Small intestine (tissue), 7 donors: Measurements from ENCODE around the gene IDUA. TPM values are rescaled to one million over a fixed set of nuclear protein-coding genes. Genes with fewer than 3 reads are reported as not detected.

ENCODE experiments used
- DNase-seq, 2 donors: peaks; one replicate each; pipeline versions ENCODE4 v3.0.0 to v3.0.0-alpha.2; 2013
- FAIRE-seq: peaks from 2 replicates; lab custom pipeline; 2012; peaks lifted over from hg19 to GRCh38; lab: Jason Lieb, UNC
- H3K27ac ChIP-seq, 3 donors: one replicate each; pipeline ENCODE4 v1.5.1; 2013; ENCODE audit warnings: low read length in 2 of 3, mild to moderate bottlenecking in 2 of 3, control low read depth in 1 of 3, inconsistent platforms in 1 of 3, low read depth in 1 of 3, moderate library complexity in 1 of 3
- H3K27me3 ChIP-seq, 3 donors: one replicate each; pipeline ENCODE4 v1.6.1; 2013; ENCODE audit warnings: low read length in 3 of 3, inconsistent platforms in 1 of 3; ENCODE audit not compliant: control insufficient read depth in 3 of 3, insufficient read depth in 3 of 3
- H3K36me3 ChIP-seq, 3 donors: one replicate each; pipeline ENCODE4 v1.6.1; 2013; ENCODE audit warnings: low read length in 3 of 3, inconsistent platforms in 1 of 3, low read depth in 1 of 3, mild to moderate bottlenecking in 1 of 3, moderate library complexity in 1 of 3; ENCODE audit not compliant: control insufficient read depth in 3 of 3, insufficient read depth in 2 of 3
- H3K4me1 ChIP-seq, 3 donors: one replicate each; pipeline ENCODE4 v1.6.1; 2013; ENCODE audit warnings: low read length in 2 of 3, inconsistent platforms in 1 of 3, low read depth in 1 of 3, mild to moderate bottlenecking in 1 of 3, moderate library complexity in 1 of 3; ENCODE audit not compliant: control insufficient read depth in 3 of 3, insufficient read depth in 2 of 3
- H3K4me3 ChIP-seq, 3 donors: one replicate each; pipeline ENCODE4 v1.5.1; 2013; ENCODE audit warnings: low read length in 3 of 3, control low read depth in 1 of 3, inconsistent platforms in 1 of 3, low read depth in 1 of 3, mild to moderate bottlenecking in 1 of 3, moderate library complexity in 1 of 3
- H3K9me3 ChIP-seq, 2 donors: one replicate each; pipeline ENCODE4 v1.6.1; 2013; ENCODE audit warnings: low read depth in 1 of 2, low read length in 1 of 2; ENCODE audit not compliant: control insufficient read depth in 2 of 2, insufficient read depth in 1 of 2
- WGBS, 3 donors: extraction: QIAGEN DNeasy Blood & Tissue Kit; methylation state at CpG; one replicate each; pipeline ENCODE4 v1.1.7; 2013; 5-methylcytosine and 5-hydroxymethylcytosine counted together
- polyA plus RNA-seq, 4 donors: library from polyadenylated mRNA; stranded (reverse) in 3 of 4; unstranded in 1 of 4; fragments of 200-250 nt in 3 of 4; fragments of 120-200 nt in 1 of 4; gene quantifications; one replicate each; pipeline versions ENCODE4 v1.2.1 to v1.2.3, GENCODE V29; 2013
- donor health status: healthy with polysubstance abuse.
- donor health status: control.
- donor health status: control.
- donor health status: Bipolar disorder and iron deficiency.
- donor health status: healthy.

IDUA gene
- polyA plus RNA-seq, 4 donors = 10.8 to 20.9 (median 13.1) TPM

DNA sequence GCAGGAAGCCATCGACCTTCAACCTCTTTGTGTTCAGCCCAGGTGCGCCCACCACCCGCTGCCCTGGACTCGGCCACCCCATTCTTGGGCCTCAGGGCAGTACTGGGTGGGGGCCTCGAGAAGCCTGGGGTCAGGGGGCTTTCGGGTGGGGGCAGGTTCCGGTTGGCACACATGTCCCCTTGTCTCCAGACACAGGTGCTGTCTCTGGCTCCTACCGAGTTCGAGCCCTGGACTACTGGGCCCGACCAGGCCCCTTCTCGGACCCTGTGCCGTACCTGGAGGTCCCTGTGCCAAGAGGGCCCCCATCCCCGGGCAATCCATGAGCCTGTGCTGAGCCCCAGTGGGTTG lies 17.2 kb downstream of the IDUA start:
- H3K27me3 ChIP-seq = peaks cover 13 to 92% (median 42%) of the 10 kb centered on the region in 3 donors
- FAIRE-seq (no peak), DNase-seq (no peak)
- WGBS, 3 donors = 72 to 88% (median 78%) methylated on average over 13 of the region's 13 CpGs
- H3K4me1 ChIP-seq = peaks cover 5 to 7% (median 6%) of the 10 kb centered on the region in 3 donors
- H3K36me3 ChIP-seq = no peaks in the 10 kb centered on the region
- H3K27ac ChIP-seq = no peak overlapping the region
- no peak overlapping the region for H3K4me3 ChIP-seq
- peaks cover 0 to 11% of the 10 kb centered on the region in 2 donors for H3K9me3 ChIP-seq

DNA sequence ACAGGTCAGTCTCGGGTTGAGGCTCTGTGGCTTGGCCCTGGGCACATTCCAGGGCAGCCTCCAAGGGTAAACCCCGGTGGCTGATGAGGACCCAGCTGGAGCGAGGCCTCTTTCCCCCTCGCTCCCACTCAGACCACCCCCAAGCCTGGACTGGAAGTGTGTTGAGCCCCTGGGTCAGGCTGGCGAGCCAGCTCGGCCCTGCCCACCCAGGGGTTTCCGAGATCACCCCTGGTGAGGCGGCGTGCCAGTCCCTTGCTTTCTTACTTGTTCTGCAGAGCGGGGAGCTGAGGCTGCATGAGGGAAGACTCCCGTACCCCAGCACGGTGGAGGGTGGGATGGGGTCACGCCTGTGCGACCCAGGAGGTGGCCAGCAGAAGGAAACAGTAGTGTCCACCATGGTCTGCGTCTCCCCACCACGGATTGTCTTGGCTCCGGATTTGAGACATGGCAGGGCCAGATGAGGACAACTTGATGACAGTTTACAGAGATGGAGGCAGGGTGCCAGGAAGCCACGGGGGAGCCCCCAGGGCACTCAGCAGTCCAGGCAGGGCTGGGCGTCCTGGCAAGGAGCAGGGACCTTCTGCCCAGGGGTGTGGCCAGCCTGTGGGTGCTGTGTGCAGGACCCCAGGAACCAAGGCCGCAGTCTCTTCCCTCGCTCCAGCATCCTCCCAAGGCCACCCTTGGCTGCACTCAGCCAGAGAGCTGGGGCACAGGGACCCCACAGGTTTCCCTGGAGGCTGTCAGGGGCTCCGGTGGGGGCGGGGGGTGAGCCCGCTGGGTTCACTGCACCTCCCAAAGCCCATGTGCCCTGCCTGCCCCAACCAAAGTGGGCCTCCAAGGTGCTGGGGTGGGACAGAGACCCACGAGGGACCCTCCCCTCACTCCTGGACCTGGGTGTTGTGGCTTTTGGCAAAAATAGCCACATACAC lies 18.0 kb downstream of the IDUA start:
- H3K9me3 ChIP-seq = peaks cover 0 to 11% of the 10 kb centered on the region in 2 donors
- H3K36me3 ChIP-seq = no peaks in the 10 kb centered on the region
- H3K4me3 ChIP-seq = no peak overlapping the region
- FAIRE-seq (no peak), DNase-seq (no peak)
- H3K27me3 ChIP-seq = peaks cover 13 to 89% (median 39%) of the 10 kb centered on the region in 3 donors
- H3K4me1 ChIP-seq = peaks cover 5 to 9% (median 7%) of the 10 kb centered on the region in 3 donors
- 63 to 78% (median 71%) methylated on average over 21 to 25 of the region's 25 CpGs for WGBS, 3 donors
- no peak overlapping the region for H3K27ac ChIP-seq

GRCh38 chr4:1006856-1007255 lies 20.0 kb downstream of the IDUA start:
- Histone ChIP-seq H3K27ac (no peak overlapping the region), H3K9me3 (peaks cover 0 to 11% of the 10 kb centered on the region in 2 donors), H3K4me3 (no peak overlapping the region), H3K27me3 (peaks cover 9 to 69% (median 23%) of the 10 kb centered on the region in 3 donors), H3K4me1 (peaks cover 5 to 19% (median 11%) of the 10 kb centered on the region in 3 donors), H3K36me3 (no peaks in the 10 kb centered on the region)
- WGBS, 3 donors = 85 to 90% (median 87%) methylated on average over 5 of the region's 5 CpGs
- FAIRE-seq (no peak), DNase-seq (no peak)

DNA sequence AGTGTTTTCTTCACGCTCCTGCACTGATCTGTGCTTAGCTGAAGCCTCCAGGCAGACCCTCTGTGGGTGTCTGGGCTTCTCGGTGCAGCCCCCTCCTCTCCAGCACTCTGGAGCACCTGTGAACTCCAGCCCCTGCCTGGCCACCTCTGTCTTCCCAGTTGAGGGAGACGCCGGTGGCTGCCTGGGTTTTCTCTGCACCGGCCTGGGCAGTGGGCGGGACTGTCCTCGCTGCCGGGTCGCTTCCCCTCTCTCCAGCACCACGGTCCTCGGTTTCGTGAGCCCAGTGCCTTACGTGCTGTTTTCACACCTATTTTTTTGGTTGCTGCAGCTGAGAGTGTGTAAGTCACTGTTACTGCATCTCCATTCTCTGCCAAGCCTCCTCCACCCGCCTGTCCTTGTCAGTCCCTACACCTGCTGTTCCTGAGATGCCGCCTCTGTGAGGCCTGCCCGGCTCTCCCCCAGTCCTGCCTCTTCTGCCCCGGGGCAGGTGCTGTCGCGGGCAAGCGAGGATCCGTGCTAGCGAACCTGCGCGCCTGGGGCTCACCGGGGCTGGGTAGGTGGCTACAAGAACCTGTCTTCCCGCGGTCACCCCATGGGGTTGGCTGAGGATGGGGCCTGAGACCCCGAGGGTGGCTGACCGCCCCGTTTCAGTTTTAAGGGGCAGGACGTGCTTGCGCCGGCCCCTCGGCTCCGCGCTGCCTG lies 22.1 kb downstream of the IDUA start:
- peaks cover 0 to 11% of the 10 kb centered on the region in 2 donors for H3K9me3 ChIP-seq
- peaks cover 0 to 30% (median 4%) of the 10 kb centered on the region in 3 donors for H3K4me1 ChIP-seq
- peaks cover 0 to 47% (median 10%) of the 10 kb centered on the region in 3 donors for H3K27me3 ChIP-seq
- DNase-seq (peak in 1 of 2 donors; percentile 59), FAIRE-seq (no peak)
- 1 to 3% (median 2%) methylated on average over 36 of the region's 36 CpGs for WGBS, 3 donors
- peak overlapping the region; percentile 53 to 70 (median 61) for H3K4me3 ChIP-seq
- H3K36me3 ChIP-seq = peaks cover 0 to 8% (median 0%) of the 10 kb centered on the region in 3 donors
- H3K27ac ChIP-seq = peak overlapping the region in 1 of 3 donors; percentile 14

- Histone ChIP-seq H3K27me3 (peaks cover 0 to 40% (median 6%) of the 10 kb centered on the region in 3 donors), H3K4me3 (peak overlapping the region; percentile 53 to 70 (median 61)), H3K9me3 (peaks cover 0 to 11% of the 10 kb centered on the region in 2 donors), H3K36me3 (peaks cover 0 to 8% (median 0%) of the 10 kb centered on the region in 3 donors), H3K4me1 (peaks cover 0 to 30% (median 4%) of the 10 kb centered on the region in 3 donors), H3K27ac (peak overlapping the region; percentile 63 to 93 (median 65))
- WGBS, 3 donors = 0 to 1% (median 0%) methylated on average over 44 to 98 of the region's 109 CpGs
- FAIRE-seq = no peak
- DNase-seq = peak; percentile 68 to 83
Measured at GRCh38 chr4:1009542-1010394, 22.9 kb downstream of the IDUA start.

DNA sequence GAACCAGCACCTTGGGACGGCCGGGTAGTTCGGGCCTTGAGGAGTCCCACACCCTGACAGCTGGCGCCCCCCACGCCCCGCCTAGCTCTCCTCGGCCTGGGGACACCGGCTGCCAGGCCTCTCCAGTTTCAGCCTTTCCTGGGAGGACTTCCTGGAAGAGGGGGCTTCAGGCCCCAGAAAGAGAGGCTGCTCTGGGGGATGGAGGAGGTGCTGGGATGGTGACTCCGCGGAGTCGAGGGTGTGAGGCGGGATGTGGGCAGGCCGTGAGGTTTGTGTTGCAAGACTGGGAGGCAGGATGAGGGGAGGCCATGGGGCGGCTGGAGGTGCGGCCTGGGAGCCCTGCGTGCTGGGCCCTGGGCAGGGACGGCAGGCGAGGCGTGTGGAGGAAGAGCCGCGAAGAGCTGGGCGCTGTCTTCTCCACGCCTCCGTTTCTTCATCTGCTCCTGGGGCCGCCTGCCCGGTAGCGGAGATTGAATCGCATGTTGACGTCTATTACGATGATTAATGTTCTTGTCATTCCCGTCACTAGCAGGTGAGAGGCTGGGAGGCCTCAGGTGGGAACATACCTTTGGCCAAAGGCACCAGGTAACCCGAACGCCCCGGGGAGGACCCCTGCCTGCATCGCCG lies 23.7 kb downstream of the IDUA start:
- peaks cover 0 to 8% (median 0%) of the 10 kb centered on the region in 3 donors for H3K36me3 ChIP-seq
- peaks cover 0 to 32% (median 3%) of the 10 kb centered on the region in 3 donors for H3K27me3 ChIP-seq
- WGBS, 3 donors = 0 to 2% (median 1%) methylated on average over 34 to 36 of the region's 36 CpGs
- H3K4me1 ChIP-seq = peaks cover 0 to 30% (median 4%) of the 10 kb centered on the region in 3 donors
- FAIRE-seq = no peak
- H3K4me3 ChIP-seq = peak overlapping the region in 2 of 3 donors; percentile 29 to 45
- DNase-seq = peak; percentile 78 to 84
- peak overlapping the region; percentile 59 to 93 (median 63) for H3K27ac ChIP-seq
- H3K9me3 ChIP-seq = peaks cover 0 to 11% of the 10 kb centered on the region in 2 donors

- WGBS, 3 donors = 0 to 1% (median 0%) methylated on average over 32 to 89 of the region's 89 CpGs
- Histone ChIP-seq H3K27me3 (peaks cover 0 to 29% (median 2%) of the 10 kb centered on the region in 3 donors), H3K4me1 (peaks cover 0 to 30% (median 4%) of the 10 kb centered on the region in 3 donors), H3K4me3 (peak within 1 kb of the TSS; percentile 50 to 80 (median 54)), H3K36me3 (peaks cover 0 to 8% (median 0%) of the 10 kb centered on the region in 3 donors), H3K27ac (peak within 1 kb of the TSS; percentile 59 to 93 (median 63)), H3K9me3 (peaks cover 0 to 11% of the 10 kb centered on the region in 2 donors)
- FAIRE-seq (no peak), DNase-seq (peak; percentile 91 to 92)
Measured at GRCh38 chr4:1011022-1011665, 24.3 kb downstream of the IDUA start, which contains the start of gene FGFRL1. FGFRL1 (plus strand) TSS chr4:1011626; CDS start chr4:1012486, 860 bp downstream.
